Measurements from ENCODE around the gene CELF2. TPM values are rescaled to one million over a fixed set of nuclear protein-coding genes. Genes with fewer than 3 reads are reported as not detected.

The CELF2 gene
- total and polyA plus RNA-seq, 2 of the 4 experiments (the other 2 are of a cell fraction): 3.5 to 6.6 TPM

DNA sequence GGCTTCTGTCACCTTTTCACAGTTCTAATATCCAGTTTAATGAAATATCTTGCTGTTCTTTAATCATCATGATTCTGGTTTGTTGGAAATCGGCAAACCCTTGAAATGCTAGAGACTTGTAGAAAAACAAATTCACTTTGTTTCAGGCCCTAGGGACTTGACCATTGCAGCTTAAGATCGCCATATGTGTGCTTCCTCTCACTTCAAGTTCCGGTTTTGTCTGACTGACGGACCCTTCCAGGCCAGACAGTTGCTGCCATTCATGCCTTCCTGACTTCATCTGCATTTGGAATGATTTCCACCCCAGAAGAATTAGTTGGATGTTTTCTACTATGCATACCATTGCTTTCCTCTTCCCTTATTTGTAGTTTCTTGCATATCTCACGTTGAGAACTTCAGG, 125.6 kb downstream of the CELF2 start:
- no peaks in the 10 kb centered on the region for H3K27me3 ChIP-seq (ENCODE audit: control insufficient read depth, insufficient read depth, low read length)
- WGBS, 2 experiments (ENCODE audit: extremely low coverage in 2 of 2, insufficient read length in 1 of 2): 17% methylated on average over 1 of the region's 5 CpGs; no CpG with 5 or more reads in 1 of the 2 experiments
- H3K4me3 ChIP-seq (ENCODE audit: insufficient read depth, low read depth, low read length): no peak overlapping the region
- POLR2A ChIA-PET (ENCODE audit: unreplicated experiment): no interaction called here
- no peak overlapping the region for H2AK9ac ChIP-seq (replicated peaks; ENCODE audit: low read depth, low read length, poor library complexity)
- H3K4me1 ChIP-seq (ENCODE audit: control insufficient read depth, insufficient read depth, low read length): no peaks in the 10 kb centered on the region
- H3K4me2 ChIP-seq (ENCODE audit: low read depth, low read length): no peak overlapping the region
- H3K79me1 ChIP-seq (ENCODE audit: low read depth in 1 of 2, low read length in 2 of 2): no peaks in the 10 kb centered on the region
- no peak overlapping the region for H2AK5ac ChIP-seq (ENCODE audit: low read depth, low read length)
- dilution Hi-C loops (cut with HindIII; ENCODE audit: low sequenced_read_pairs, unreplicated experiment) (no loop called here), in situ Hi-C loops (cut with MboI; ENCODE audit: low sequenced_read_pairs) (no loop called here), intact Hi-C loops (cut with micrococcal nuclease) (no loop called here)
- no peak overlapping the region for H3K9ac ChIP-seq (ENCODE audit: low read depth, low read length)
- CTCF ChIA-PET: no interaction called here
- ATAC-seq (ENCODE audit: low read depth) (no peak), DNase-seq (no peak)
- H3K23ac ChIP-seq (ENCODE audit: low read depth, low read length): no peak overlapping the region
- no peak overlapping the region for H2BK5ac ChIP-seq (ENCODE audit: low read depth, low read length, poor library complexity, severe bottlenecking)
- H3K18ac ChIP-seq (ENCODE audit: low read depth, low read length): no peak overlapping the region
- H2BK120ac ChIP-seq (ENCODE audit: low read depth, low read length): no peak overlapping the region
- no peak overlapping the region for H4K5ac ChIP-seq (ENCODE audit: low read depth, low read length)
- H3K27ac ChIP-seq (ENCODE audit: insufficient read depth, low read length): no peak overlapping the region
- H3K56ac ChIP-seq (ENCODE audit: extremely low read depth, insufficient read depth, low read length): no peak overlapping the region
- no peaks in the 10 kb centered on the region for H3K9me1 ChIP-seq (ENCODE audit: insufficient read depth, low read length)
- H2AFZ ChIP-seq (replicated peaks; ENCODE audit: low read length, poor library complexity): no peak overlapping the region
- no peaks in the 10 kb centered on the region for H3K36me3 ChIP-seq (ENCODE audit: control insufficient read depth, insufficient read depth, low read length)
- H3K4ac ChIP-seq (ENCODE audit: low read depth, low read length): no peak overlapping the region
- no TSS peak for BruUV-seq (replicated peaks)
- H3K14ac ChIP-seq (replicated peaks; ENCODE audit: low read depth, low read length): no peak overlapping the region
- no peak overlapping the region for H4K91ac ChIP-seq (ENCODE audit: insufficient read depth, low read depth, low read length)
- no peak overlapping the region for H2BK20ac ChIP-seq (ENCODE audit: low read depth, low read length)
- no peak overlapping the region for H4K8ac ChIP-seq (ENCODE audit: low read depth in 2 of 2, low read length in 2 of 2)
- no peak for TF ChIP-seq CHD1 (IDR thresholded peaks at IDR 0.05; ENCODE audit: low read depth, low read length)
- TF ChIP-seq POLR2A (IDR thresholded peaks at IDR 0.05; ENCODE audit: low read depth, low read length): no peak
- no peak for TF ChIP-seq NFE2L2 (IDR thresholded peaks at IDR 0.05; ENCODE audit: low read depth, low read length)
- TF ChIP-seq, protein P1, sequence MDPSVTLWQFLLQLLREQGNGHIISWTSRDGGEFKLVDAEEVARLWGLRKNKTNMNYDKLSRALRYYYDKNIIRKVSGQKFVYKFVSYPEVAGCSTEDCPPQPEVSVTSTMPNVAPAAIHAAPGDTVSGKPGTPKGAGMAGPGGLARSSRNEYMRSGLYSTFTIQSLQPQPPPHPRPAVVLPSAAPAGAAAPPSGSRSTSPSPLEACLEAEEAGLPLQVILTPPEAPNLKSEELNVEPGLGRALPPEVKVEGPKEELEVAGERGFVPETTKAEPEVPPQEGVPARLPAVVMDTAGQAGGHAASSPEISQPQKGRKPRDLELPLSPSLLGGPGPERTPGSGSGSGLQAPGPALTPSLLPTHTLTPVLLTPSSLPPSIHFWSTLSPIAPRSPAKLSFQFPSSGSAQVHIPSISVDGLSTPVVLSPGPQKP (IDR thresholded peaks at IDR 0.05; ENCODE audit: borderline replicate concordance, low read depth, low read length): no peak
- no peak for TF ChIP-seq MAZ (IDR thresholded peaks at IDR 0.05; ENCODE audit: borderline replicate concordance, low read depth, low read length)
- no peak for TF ChIP-seq MAFK (IDR thresholded peaks at IDR 0.05; ENCODE audit: low read depth, low read length)
- no peak for TF ChIP-seq MXI1 (IDR thresholded peaks at IDR 0.05; ENCODE audit: borderline replicate concordance, low read depth, low read length)
- no peak for TF ChIP-seq RCOR1 (IDR thresholded peaks at IDR 0.05; ENCODE audit: insufficient replicate concordance, low read length)
- TF ChIP-seq USF2 (IDR thresholded peaks at IDR 0.05; ENCODE audit: low read depth, low read length): no peak
- no peak for TF ChIP-seq SMC3 (IDR thresholded peaks at IDR 0.05; ENCODE audit: low read depth, low read length)
- no peak for TF ChIP-seq RFX5 (IDR thresholded peaks at IDR 0.05; ENCODE audit: low read depth, low read length)
- TF ChIP-seq, protein P2, sequence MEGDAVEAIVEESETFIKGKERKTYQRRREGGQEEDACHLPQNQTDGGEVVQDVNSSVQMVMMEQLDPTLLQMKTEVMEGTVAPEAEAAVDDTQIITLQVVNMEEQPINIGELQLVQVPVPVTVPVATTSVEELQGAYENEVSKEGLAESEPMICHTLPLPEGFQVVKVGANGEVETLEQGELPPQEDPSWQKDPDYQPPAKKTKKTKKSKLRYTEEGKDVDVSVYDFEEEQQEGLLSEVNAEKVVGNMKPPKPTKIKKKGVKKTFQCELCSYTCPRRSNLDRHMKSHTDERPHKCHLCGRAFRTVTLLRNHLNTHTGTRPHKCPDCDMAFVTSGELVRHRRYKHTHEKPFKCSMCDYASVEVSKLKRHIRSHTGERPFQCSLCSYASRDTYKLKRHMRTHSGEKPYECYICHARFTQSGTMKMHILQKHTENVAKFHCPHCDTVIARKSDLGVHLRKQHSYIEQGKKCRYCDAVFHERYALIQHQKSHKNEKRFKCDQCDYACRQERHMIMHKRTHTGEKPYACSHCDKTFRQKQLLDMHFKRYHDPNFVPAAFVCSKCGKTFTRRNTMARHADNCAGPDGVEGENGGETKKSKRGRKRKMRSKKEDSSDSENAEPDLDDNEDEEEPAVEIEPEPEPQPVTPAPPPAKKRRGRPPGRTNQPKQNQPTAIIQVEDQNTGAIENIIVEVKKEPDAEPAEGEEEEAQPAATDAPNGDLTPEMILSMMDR (conservative IDR thresholded peaks at IDR 0.05; ENCODE audit: low read depth, low read length): no peak
- no peak overlapping the region for H2BK15ac ChIP-seq (ENCODE audit: low read depth, low read length)
- no peaks in the 10 kb centered on the region for H4K20me1 ChIP-seq (ENCODE audit: insufficient read depth, low read length)
- no peaks in the 10 kb centered on the region for H3K9me3 ChIP-seq (ENCODE audit: control insufficient read depth, insufficient read depth, low read length)
